ENCODE data around the gene FHIP2A.
"Not testable (repeated sequence)": the region's sequence is repeated elsewhere in the genome, so short reads cannot be mapped to it uniquely, and the experiment has no call there.

FHIP2A gene

DNA sequence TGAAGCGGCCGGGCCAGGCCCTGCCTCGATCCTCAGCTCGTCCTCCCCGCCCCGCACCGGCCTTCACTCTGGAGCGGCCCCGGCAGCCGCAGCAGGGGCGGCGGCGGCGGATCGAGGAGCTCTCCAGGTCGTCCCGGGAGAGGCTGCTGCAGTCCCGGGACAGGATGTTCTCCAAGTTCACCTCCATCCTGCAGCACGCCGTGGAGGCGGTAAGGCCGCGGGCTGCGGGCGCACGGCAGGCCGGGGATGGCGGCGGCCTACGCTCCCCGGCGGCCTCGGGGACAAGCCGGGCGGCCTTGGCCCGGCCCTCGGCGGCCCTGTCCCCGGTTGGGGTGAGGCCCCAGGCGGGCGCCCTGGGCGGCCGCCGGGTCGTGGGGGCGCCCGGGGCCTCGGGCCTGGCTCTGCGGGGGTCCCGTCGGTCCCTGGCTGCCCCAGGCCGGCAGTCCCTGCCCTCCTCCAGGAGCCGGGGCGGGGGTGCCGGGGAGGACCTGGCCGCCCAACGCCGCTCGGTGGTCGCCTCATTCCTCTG, 399 bp downstream of the FHIP2A start:
- DNase-seq = no peak

- DNase-seq = no peak
These were observed 980 bp downstream of the FHIP2A start for GRCh38 chr10:114822444-114823076.

DNA sequence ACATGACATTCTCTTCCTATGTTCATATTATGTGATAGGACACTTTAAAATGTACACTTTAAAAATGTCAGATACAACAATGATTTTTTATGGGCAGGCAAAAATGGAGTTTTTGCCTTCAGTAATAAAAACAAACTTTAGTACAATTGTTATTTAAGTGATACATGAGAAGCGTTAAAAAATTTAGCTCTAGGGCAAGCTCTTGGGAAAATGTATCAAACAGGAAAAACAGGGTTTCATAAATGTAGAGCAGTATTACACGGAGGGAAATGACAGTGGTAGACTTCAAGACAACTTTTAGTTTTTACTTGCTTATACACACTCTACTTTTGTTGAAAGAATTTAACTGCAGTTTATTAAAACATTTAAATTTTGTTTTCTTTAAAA, 1.5 kb downstream of the FHIP2A start:
- no peak for DNase-seq

GRCh38 chr10:114824391-114824790, 2.8 kb downstream of the FHIP2A start:
- DNase-seq = no peak

DNA sequence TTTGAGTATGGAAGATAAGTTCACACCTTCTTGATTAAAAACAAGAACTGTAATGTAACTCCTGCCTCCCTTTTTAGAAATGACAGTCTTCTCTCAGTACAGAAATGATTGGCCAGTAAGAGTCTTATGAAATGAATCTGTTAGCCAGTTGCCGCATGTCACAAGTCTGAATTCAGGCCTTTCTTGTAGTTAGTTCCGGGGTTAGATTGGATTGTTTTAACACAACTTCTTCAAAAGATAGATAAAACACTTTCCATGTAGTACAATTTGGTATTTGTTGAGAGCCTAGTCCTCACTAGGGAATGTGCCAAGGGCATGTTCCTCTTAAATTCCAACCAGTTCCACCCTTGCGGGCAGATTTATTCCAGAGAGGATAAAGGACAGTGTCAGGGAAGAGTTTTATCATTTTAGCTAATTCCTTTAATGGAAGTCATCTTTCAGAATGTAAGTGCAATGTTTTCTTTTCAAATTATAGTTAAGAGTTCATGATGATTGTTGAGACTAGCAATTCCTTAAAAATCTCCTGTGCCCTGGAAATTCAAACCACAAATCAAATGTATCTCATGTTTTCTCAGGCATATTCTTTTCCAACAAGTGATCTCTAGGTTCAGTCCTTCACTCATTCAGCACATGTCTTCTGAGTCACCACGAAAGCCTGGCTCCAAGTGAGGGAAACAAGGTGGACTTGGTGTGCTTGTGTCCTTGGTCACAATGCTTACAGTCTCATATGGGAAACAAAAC, 4.1 kb downstream of the FHIP2A start:
- no peak for DNase-seq

- DNase-seq = no peak
These were observed 7.8 kb downstream of the FHIP2A start for GRCh38 chr10:114829160-114829909.

- DNase-seq = peak; percentile 8
These were observed 9.7 kb downstream of the FHIP2A start for GRCh38 chr10:114831186-114831867.

DNA sequence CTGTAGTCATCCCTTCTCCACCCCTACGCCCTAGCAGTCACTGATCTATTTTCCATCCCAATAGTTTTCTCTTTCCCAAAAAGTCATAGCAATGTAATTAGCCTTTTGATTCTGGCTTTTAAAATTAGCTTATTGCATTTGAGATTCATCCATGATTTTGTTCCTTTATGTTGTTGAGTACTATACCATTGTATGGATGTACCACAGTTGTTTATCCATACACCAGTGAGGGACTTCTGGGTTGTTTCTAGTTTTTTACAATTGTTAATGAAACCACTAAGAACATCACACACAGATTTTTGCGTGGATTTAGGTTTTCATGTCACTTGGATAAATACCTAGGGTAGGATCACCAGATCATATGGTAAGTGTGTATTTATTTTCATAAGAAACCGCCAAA, 16.1 kb downstream of the FHIP2A start:
- no peak for DNase-seq

GRCh38 chr10:114839901-114840300, 18.3 kb downstream of the FHIP2A start:
- no peak for DNase-seq

- no peak for DNase-seq
These were observed 24.6 kb downstream of the FHIP2A start for GRCh38 chr10:114845978-114846693.

DNA sequence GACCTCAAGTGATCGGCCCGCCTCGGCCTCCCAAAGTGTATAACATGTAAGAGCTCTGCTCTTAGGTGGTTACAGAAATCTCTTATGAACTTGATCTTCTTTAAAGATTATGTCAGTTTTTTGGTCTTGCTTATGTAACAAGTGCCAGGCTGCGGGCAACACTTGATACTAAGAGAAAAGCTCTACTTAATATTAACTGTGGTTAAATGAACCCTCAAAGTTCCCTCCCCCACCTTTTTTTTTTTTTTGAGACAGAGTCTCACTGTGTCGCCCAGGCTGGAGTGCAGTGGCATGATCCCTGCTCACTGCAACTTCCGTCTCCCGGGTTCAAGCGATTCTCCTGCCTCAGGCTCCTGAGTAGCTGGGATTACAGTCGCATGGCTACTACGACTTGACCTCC, 25.9 kb downstream of the FHIP2A start:
- DNase-seq = not testable (repeated sequence)

DNA sequence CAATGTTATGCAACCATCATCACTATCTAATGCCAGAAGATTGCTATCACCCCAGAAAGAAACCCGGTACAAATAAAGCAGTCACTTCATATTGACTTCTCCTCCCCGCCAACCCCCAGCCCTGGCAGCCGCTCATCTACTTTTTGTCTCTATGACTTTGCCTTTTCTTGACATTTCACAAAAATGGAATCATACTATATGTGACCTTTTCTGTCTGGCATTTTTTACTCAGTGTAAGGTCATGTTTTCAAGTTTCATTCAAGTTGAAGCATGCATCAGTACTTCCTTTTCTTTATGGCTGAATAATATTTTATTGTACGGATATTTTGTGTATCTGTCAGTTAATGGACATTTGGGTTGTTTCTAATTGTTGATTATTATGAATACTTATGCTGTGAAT, 28.1 kb downstream of the FHIP2A start:
- DNase-seq = no peak

DNA sequence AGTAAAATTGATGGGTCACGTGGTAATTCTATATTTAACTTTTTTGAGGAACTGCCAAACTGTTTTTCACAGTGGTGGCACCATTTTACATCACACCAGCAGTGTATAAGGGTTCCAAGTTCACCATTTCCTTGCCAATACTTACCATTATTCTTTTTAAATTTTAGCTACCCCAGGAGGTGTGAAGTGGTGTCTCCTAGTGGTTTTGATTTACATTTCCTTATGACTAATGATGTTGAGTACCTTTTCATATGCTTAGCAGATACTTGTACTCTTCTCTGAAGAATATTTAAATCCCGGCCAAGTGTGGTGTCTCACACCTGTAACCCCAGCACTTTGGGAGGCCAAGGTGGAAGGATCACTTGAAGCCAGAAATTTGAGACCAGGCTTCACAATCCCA, 28.5 kb downstream of the FHIP2A start:
- DNase-seq = no peak

GRCh38 chr10:114851336-114851735, 29.8 kb downstream of the FHIP2A start:
- DNase-seq = no peak

DNA sequence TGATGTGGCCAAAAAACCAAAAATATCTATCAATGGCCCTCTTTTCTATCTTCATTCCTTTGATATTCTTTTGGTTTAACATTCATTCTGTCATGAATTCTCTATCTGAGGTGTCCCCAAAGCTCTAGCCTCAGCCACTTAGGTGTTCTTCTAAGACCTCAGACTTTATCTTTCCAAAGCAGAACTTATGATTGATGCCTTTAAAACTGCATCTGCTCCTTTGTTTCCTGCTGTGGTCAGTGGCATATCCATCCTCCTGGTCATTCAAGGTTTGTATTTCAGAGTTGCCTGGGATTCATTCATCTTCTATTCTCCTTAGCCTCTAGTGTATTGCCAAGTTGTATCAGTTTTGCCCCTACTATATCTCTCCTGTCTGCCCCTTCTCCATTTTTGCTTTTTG, 30.6 kb downstream of the FHIP2A start:
- DNase-seq = no peak

DNA sequence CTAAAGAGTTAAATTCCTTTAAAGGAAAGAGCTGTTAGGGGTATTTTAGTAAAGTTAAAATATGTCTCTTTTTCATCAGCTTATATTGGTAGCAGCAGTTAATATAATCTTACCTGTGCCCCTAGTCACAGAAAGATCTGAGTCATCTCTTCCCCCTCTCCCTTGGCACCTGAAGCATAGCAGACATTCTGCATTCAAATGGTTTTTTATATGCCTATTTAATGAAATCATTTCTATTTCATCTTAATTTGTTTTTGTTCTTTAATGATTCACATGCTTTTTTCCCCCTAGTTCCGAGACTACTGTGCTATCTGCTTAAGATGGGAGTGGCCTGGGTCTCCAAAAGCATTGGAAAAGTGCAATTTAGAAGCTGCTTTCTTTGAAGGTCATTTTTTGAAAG, 33.3 kb downstream of the FHIP2A start:
- DNase-seq = no peak

DNA sequence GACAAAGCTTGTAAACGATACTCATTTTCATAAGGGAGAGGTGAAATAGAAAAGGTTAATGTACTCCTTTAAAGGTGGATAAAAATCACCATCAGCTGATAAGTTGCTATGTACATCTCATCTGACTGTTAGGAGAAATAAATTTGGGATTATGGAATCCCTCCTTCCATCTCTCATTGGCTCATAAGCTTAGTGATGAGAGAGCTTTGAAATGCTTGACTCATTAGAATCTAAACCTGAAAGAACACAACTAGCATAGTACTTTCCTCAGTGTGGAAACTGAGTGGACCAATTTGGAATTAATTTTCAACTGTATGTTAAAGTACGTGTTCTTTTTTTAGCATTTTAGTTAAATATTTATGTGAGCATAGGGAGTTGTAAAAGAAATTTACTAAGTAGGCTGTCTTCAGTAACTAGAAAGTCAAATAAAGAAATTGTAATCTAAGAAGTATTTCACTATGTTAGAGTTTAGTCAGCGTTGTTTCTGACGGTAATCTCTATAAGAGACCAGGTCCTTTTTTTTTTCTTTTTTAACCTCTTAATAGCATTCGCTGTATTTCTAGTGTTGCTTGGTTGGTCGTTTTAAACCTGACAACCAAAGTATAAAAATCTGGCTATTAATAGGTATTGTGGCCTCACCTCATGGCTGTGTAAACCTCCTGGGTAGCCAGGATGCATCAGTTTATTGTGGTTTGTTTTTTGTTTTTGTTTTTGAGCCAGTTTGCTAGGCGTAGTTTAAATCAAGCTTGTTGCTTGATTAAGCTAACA, 34.4 kb downstream of the FHIP2A start:
- no peak for DNase-seq

DNA sequence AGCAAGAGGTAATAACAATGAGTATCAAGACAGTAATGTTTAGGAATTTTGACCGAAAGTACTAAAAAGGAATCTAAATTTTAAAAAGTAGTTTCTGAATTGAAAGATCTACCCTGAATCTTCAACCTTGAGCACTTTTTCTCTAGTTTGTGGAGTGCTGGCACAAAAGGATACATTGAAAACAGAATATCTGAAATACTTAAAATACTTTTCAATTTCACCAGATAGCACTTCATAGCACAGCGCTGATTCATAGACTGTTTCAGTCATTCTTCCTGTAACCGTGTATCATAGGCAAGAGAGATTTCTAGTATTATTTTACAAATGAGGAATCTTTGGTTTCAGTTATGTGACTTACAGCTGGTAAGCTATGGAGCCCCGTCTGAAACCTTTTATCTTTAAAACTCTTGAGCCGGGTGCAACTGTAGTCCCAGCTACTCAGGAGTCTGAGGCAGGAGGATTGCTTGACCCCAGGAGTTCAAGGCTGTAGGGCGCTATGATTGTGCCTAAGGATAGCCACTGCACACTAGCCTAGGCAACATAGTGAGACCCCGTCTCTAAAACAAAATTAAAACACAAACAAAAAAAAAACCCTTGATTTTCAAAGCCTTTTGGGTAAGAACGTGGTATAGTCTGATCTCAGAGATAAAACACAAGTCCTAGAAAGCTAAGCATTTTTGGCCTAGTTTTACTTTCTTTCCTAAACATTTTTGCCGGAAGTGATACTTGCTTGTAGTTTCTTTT, 35.1 kb downstream of the FHIP2A start:
- no peak for DNase-seq

DNA sequence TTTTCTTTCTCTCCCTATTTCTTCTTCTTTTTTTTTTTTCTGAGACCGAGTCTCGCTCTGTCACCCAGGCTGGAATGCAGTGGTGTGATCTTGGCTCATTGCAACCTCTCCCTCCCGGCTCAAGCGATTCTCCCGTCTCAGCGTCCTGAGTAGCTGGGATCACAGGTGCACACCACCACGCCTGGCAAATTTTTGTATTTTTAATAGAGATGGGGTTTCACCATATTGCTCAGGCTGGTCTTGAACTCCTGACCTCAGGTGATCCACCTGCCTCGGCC, 35.6 kb downstream of the FHIP2A start:
- DNase-seq = not testable (repeated sequence)

GRCh38 chr10:114857922-114858629, 36.5 kb downstream of the FHIP2A start:
- no peak for DNase-seq

DNA sequence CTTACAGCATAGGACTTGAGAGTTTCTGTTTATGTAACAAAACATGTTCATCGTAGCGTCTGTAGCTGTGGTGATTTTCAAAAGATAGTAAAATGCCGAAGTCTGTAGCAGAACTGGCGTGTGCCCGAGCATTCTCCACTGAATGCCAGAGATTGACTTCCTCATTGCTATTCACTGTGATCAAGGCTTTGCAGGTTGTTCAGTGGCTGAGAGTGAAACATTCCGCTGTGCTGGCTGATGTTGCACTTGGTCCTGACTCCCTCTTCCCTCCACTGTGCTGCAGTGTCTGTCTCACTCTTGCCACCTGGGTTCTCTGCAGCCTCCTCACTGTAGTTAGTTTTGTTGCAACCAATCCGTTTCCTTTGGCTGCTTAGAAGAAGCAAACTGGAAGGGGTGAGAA, 37.6 kb downstream of the FHIP2A start:
- DNase-seq = no peak

All from MV-4-11 (cell line).